Measurements from ENCODE around the gene AKAP8. TPM values are rescaled to one million over a fixed set of nuclear protein-coding genes. Genes with fewer than 3 reads are reported as not detected.

The AKAP8 gene
- total and polyA plus RNA-seq, 2 of the 4 experiments (the other 2 are of a cell fraction), result 12.2 to 13.4 TPM

DNA sequence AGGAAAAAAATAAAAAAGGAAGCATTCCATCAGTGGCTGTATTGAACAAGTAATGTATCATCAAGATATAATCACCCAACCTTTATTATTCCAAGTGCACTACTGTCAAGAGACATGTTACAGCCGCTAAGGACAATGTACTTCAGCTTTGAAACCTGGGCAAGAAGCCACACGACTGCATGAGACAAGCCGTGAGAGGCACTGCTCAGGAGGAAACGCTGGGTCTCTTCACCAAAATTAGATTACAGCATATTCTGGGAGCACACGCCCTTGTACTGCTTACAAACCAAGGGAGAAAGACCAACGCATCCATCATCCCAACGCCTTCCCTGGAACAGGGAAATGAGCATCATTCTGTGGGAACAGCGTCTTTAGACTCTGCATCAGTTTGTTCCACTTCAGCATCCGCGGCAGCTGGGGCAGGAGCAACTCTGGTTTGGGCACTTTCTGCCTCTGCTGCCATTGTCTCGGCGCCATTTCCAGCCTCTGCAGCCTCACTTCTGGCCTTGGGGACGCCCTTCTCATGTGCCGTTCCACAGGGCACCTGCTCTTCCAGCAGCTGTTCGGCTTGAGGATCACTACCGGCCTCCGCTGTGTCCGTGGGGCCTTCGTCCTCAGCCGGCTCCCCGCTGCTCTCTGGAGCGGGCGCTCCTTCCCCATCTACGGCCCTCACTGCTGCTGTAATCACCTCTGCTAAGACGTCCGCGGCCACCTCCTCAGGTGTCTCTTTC lies 24.9 kb downstream of the AKAP8 start:
- H3K18ac ChIP-seq (ENCODE audit: low read depth, low read length), result no peak overlapping the region
- ATAC-seq (ENCODE audit: low read depth) (no peak), DNase-seq (no peak)
- peaks cover 43% of the 10 kb centered on the region for H3K36me3 ChIP-seq (ENCODE audit: control insufficient read depth, insufficient read depth, low read length)
- peaks cover 0 to 21% of the 10 kb centered on the region in 2 experiments; a peak in 3 of 4 replicates for H3K79me1 ChIP-seq (ENCODE audit: low read depth in 1 of 2, low read length in 2 of 2)
- no peak overlapping the region for H3K27ac ChIP-seq (ENCODE audit: insufficient read depth, low read length)
- no peak overlapping the region for H3K4me3 ChIP-seq (ENCODE audit: insufficient read depth, low read depth, low read length)
- BruUV-seq (replicated peaks), result no TSS peak
- no peak overlapping the region for H2BK15ac ChIP-seq (ENCODE audit: low read depth, low read length)
- no peak overlapping the region for H2AK9ac ChIP-seq (replicated peaks; ENCODE audit: low read depth, low read length, poor library complexity)
- no peak overlapping the region for H4K8ac ChIP-seq (ENCODE audit: low read depth in 2 of 2, low read length in 2 of 2)
- H3K4me1 ChIP-seq (ENCODE audit: control insufficient read depth, insufficient read depth, low read length), result peaks cover 3% of the 10 kb centered on the region; the same call in 1 of the 2 replicates
- no peak for TF ChIP-seq SMC3 (IDR thresholded peaks at IDR 0.05; ENCODE audit: low read depth, low read length)
- no peak for TF ChIP-seq FOS (IDR thresholded peaks at IDR 0.05; ENCODE audit: low read depth, low read length)
- no peak for TF ChIP-seq RFX5 (IDR thresholded peaks at IDR 0.05; ENCODE audit: low read depth, low read length)
- TF ChIP-seq MAZ (IDR thresholded peaks at IDR 0.05; ENCODE audit: borderline replicate concordance, low read depth, low read length), result no peak
- no peak for TF ChIP-seq USF2 (IDR thresholded peaks at IDR 0.05; ENCODE audit: low read depth, low read length)
- TF ChIP-seq RCOR1 (IDR thresholded peaks at IDR 0.05; ENCODE audit: insufficient replicate concordance, low read length), result no peak
- no peak for TF ChIP-seq NFE2L2 (IDR thresholded peaks at IDR 0.05; ENCODE audit: low read depth, low read length)
- no peak for TF ChIP-seq RAD21 (IDR thresholded peaks at IDR 0.05; ENCODE audit: low read length)
- TF ChIP-seq CHD1 (IDR thresholded peaks at IDR 0.05; ENCODE audit: low read depth, low read length), result no peak
- TF ChIP-seq MAFK (IDR thresholded peaks at IDR 0.05; ENCODE audit: low read depth, low read length), result no peak
- TF ChIP-seq, protein P1, sequence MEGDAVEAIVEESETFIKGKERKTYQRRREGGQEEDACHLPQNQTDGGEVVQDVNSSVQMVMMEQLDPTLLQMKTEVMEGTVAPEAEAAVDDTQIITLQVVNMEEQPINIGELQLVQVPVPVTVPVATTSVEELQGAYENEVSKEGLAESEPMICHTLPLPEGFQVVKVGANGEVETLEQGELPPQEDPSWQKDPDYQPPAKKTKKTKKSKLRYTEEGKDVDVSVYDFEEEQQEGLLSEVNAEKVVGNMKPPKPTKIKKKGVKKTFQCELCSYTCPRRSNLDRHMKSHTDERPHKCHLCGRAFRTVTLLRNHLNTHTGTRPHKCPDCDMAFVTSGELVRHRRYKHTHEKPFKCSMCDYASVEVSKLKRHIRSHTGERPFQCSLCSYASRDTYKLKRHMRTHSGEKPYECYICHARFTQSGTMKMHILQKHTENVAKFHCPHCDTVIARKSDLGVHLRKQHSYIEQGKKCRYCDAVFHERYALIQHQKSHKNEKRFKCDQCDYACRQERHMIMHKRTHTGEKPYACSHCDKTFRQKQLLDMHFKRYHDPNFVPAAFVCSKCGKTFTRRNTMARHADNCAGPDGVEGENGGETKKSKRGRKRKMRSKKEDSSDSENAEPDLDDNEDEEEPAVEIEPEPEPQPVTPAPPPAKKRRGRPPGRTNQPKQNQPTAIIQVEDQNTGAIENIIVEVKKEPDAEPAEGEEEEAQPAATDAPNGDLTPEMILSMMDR (conservative IDR thresholded peaks at IDR 0.05; ENCODE audit: low read depth, low read length), result no peak
- no peak for TF ChIP-seq POLR2A (IDR thresholded peaks at IDR 0.05; ENCODE audit: low read depth, low read length)
- TF ChIP-seq CEBPB (IDR thresholded peaks at IDR 0.05; ENCODE audit: low read depth, low read length), result no peak
- no peak for TF ChIP-seq BHLHE40 (IDR thresholded peaks at IDR 0.05; ENCODE audit: low read depth, low read length)
- TF ChIP-seq, protein P2, sequence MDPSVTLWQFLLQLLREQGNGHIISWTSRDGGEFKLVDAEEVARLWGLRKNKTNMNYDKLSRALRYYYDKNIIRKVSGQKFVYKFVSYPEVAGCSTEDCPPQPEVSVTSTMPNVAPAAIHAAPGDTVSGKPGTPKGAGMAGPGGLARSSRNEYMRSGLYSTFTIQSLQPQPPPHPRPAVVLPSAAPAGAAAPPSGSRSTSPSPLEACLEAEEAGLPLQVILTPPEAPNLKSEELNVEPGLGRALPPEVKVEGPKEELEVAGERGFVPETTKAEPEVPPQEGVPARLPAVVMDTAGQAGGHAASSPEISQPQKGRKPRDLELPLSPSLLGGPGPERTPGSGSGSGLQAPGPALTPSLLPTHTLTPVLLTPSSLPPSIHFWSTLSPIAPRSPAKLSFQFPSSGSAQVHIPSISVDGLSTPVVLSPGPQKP (IDR thresholded peaks at IDR 0.05; ENCODE audit: borderline replicate concordance, low read depth, low read length), result no peak
- no peak for TF ChIP-seq MXI1 (IDR thresholded peaks at IDR 0.05; ENCODE audit: borderline replicate concordance, low read depth, low read length)
- no peaks in the 10 kb centered on the region for H3K27me3 ChIP-seq (ENCODE audit: control insufficient read depth, insufficient read depth, low read length)
- no peak overlapping the region for H4K91ac ChIP-seq (ENCODE audit: insufficient read depth, low read depth, low read length)
- no peak overlapping the region for H3K14ac ChIP-seq (replicated peaks; ENCODE audit: low read depth, low read length)
- H3K4ac ChIP-seq (ENCODE audit: low read depth, low read length), result no peak overlapping the region
- 91% methylated on average over 25 of the region's 27 CpGs; no CpG with 5 or more reads in 1 of the 2 experiments for WGBS, 2 experiments (ENCODE audit: extremely low coverage in 2 of 2, insufficient read length in 1 of 2)
- no peak overlapping the region for H2AFZ ChIP-seq (replicated peaks; ENCODE audit: low read length, poor library complexity)
- intact Hi-C loops (cut with micrococcal nuclease) (no loop called here), in situ Hi-C loops (cut with MboI; ENCODE audit: low sequenced_read_pairs) (no loop called here), dilution Hi-C loops (cut with HindIII; ENCODE audit: low sequenced_read_pairs, unreplicated experiment) (no loop called here)
- H2AK5ac ChIP-seq (ENCODE audit: low read depth, low read length), result no peak overlapping the region
- ChIA-PET CTCF (no interaction called here), POLR2A (ENCODE audit: unreplicated experiment) (no interaction called here)
- no peak overlapping the region for H3K23ac ChIP-seq (ENCODE audit: low read depth, low read length)
- H4K5ac ChIP-seq (ENCODE audit: low read depth, low read length), result no peak overlapping the region
- no peak overlapping the region for H2BK120ac ChIP-seq (ENCODE audit: low read depth, low read length)
- H3K9me3 ChIP-seq (ENCODE audit: control insufficient read depth, insufficient read depth, low read length), result no peaks in the 10 kb centered on the region
- H3K9me1 ChIP-seq (ENCODE audit: insufficient read depth, low read length), result no peaks in the 10 kb centered on the region
- no peak overlapping the region for H3K4me2 ChIP-seq (ENCODE audit: low read depth, low read length)
- no peak overlapping the region for H3K56ac ChIP-seq (ENCODE audit: extremely low read depth, insufficient read depth, low read length)
- H4K20me1 ChIP-seq (ENCODE audit: insufficient read depth, low read length), result peaks cover 17% of the 10 kb centered on the region
- H2BK5ac ChIP-seq (ENCODE audit: low read depth, low read length, poor library complexity, severe bottlenecking), result no peak overlapping the region
- H3K9ac ChIP-seq (ENCODE audit: low read depth, low read length), result no peak overlapping the region
- no peak overlapping the region for H2BK20ac ChIP-seq (ENCODE audit: low read depth, low read length)

Data from IMR-90 (cell line).